NB4 (cell line): Measurements from ENCODE around the gene GNPDA1.

Source experiments
- DNase-seq: peaks from one replicate; pipeline ENCODE4 v3.0.0; 2010; ENCODE audit warnings: low read depth
- H3K4me3 ChIP-seq: one replicate; pipeline ENCODE4 v1.5.1; 2011; ENCODE audit warnings: mild to moderate bottlenecking, low read depth, low read length, moderate library complexity
- MYC ChIP-seq: IDR thresholded peaks from 2 replicates; pipeline ENCODE4 v1.6.1; 2011; ENCODE audit warnings: low read depth, low read length
- POLR2A ChIP-seq: IDR thresholded peaks from 2 replicates; pipeline ENCODE4 v1.6.1; 2011; ENCODE audit warnings: mild to moderate bottlenecking; ENCODE audit not compliant: insufficient read length; ENCODE audit errors: extremely low read depth
- TF ChIP-seq, protein P1 (sequence below): IDR thresholded peaks from one replicate; pipeline ENCODE4 v1.5.1; 2012; ENCODE audit warnings: low read depth, low read length
- TF ChIP-seq, protein P2 (sequence below): IDR thresholded peaks from 2 replicates; pipeline ENCODE4 v1.6.1; 2011; ENCODE audit warnings: low read depth, low read length

Gene GNPDA1

GRCh38 chr5:141958113-141958512 is 54.7 kb downstream of the GNPDA1 start, which contains the start of gene PCDH12:
Gene PCDH12, minus strand, starts transcription at chr5:141958202. Its CDS starts 351 bp downstream, at chr5:141957851.
- DNase-seq = peak; percentile 39
- TF ChIP-seq MYC = no peak
- TF ChIP-seq, protein P1, sequence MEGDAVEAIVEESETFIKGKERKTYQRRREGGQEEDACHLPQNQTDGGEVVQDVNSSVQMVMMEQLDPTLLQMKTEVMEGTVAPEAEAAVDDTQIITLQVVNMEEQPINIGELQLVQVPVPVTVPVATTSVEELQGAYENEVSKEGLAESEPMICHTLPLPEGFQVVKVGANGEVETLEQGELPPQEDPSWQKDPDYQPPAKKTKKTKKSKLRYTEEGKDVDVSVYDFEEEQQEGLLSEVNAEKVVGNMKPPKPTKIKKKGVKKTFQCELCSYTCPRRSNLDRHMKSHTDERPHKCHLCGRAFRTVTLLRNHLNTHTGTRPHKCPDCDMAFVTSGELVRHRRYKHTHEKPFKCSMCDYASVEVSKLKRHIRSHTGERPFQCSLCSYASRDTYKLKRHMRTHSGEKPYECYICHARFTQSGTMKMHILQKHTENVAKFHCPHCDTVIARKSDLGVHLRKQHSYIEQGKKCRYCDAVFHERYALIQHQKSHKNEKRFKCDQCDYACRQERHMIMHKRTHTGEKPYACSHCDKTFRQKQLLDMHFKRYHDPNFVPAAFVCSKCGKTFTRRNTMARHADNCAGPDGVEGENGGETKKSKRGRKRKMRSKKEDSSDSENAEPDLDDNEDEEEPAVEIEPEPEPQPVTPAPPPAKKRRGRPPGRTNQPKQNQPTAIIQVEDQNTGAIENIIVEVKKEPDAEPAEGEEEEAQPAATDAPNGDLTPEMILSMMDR = no peak
- TF ChIP-seq, protein P2, sequence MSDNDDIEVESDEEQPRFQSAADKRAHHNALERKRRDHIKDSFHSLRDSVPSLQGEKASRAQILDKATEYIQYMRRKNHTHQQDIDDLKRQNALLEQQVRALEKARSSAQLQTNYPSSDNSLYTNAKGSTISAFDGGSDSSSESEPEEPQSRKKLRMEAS = no peak
- no peak for TF ChIP-seq POLR2A
- no peak within 1 kb of the TSS for H3K4me3 ChIP-seq

- no peak for TF ChIP-seq MYC
- no peak for TF ChIP-seq POLR2A
- TF ChIP-seq, protein P2 = no peak
- TF ChIP-seq, protein P1 = no peak
- no peak overlapping the region for H3K4me3 ChIP-seq
- DNase-seq = peak; percentile 31
Observed at GRCh38 chr5:141957367-141957996, 55.3 kb downstream of the GNPDA1 start.

- no peak for DNase-seq
- H3K4me3 ChIP-seq = no peak overlapping the region
- TF ChIP-seq, protein P2 = no peak
- TF ChIP-seq, protein P1 = no peak
- TF ChIP-seq POLR2A (no peak), MYC (no peak)
Observed at GRCh38 chr5:141954194-141954593, 58.6 kb downstream of the GNPDA1 start.

DNA sequence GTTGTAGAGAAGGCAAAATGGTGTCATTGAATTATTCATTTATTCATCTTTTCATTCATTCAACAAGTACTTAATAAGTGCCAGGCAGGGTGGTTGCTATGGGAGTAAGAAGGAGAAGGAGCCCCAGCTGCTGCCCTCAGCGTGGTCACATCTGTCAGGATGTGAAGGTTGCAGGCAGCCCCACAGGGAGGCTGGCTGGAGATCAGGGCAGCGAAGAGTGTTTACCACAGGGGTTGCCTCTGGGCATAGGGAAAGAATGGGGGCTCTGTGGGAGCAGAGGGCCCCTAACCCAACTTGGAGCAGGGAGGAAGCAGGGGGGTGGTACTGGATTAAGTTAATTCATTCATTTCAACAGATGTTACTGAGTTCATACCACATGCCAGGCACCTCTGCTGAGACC is 60.8 kb downstream of the GNPDA1 start:
- DNase-seq = no peak
- TF ChIP-seq, protein P2 = no peak
- TF ChIP-seq, protein P1 = no peak
- TF ChIP-seq MYC = no peak
- no peak for TF ChIP-seq POLR2A
- no peak overlapping the region for H3K4me3 ChIP-seq

- TF ChIP-seq, protein P2 = no peak
- TF ChIP-seq, protein P1 = peak; percentile 46
- no peak overlapping the region for H3K4me3 ChIP-seq
- peak; percentile 54 for DNase-seq
Observed at GRCh38 chr5:141951332-141951781, 61.5 kb downstream of the GNPDA1 start.
